NK-92 treated with Interleukin-12 subunit alpha and Interleukin-12 subunit beta, amount 100 ng/mL, for 24 hours (cell line): Measurements from ENCODE around the gene PRM1.
A peak's percentile ranks its signal among the peaks of the same experiment; 100 is the strongest.

Experiments
- DNase-seq: peaks from one replicate; lab custom pipeline; 2025; lab: John Stamatoyannopoulos, UW

PRM1 gene

DNA sequence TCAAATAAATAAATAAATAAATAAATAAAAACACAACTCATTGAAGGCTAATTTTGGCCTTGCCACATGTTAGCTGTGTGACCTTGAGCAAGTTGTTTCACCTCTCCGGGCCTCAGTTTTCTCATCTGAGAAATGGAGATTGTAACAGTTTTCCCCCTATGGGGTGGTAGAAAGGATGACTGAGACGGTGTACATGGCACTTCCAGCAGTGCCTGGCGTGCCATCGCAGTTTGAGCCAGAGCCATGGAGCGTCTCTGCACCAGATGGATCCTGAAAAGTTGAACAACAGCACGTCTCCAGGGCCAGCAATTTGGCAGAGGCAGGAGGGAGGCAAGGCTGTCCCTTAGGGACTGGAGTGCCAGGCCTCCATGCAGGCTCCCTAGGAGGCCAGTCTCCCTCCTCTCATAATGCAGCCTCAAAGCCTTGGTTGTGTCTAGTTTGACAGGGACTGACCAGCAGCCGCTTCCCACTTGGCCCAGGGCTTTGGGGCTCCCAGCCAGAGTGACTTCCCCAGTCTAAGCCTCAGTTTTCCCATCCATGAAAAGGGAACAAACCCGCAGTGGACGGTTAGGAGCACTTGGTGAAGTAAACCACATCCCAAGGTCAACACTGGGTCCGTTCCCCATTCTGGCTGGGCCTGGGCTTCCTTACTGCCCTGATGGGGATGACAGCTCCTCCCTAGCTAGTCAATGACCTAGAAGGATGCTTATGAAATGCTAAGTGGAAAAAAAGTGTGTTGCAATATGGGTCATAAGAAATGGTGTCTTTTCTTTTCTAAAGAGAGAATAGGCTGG is 44.5 kb downstream of the PRM1 start:
- no peak for DNase-seq

DNA sequence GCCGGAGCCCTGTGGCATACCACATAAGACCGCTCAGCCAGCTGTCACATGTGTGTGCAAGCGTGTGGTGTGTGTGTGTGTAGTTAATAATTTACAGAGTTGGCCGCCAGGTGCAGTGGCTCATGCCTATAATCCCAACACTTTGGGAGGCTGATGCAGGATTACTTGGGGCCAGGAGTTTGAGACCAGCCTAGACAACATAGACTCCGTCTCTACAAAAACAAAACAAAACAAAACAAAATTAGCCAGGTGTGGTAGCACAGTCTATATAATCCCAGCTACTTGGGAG is 45.5 kb downstream of the PRM1 start:
- no peak for DNase-seq

DNA sequence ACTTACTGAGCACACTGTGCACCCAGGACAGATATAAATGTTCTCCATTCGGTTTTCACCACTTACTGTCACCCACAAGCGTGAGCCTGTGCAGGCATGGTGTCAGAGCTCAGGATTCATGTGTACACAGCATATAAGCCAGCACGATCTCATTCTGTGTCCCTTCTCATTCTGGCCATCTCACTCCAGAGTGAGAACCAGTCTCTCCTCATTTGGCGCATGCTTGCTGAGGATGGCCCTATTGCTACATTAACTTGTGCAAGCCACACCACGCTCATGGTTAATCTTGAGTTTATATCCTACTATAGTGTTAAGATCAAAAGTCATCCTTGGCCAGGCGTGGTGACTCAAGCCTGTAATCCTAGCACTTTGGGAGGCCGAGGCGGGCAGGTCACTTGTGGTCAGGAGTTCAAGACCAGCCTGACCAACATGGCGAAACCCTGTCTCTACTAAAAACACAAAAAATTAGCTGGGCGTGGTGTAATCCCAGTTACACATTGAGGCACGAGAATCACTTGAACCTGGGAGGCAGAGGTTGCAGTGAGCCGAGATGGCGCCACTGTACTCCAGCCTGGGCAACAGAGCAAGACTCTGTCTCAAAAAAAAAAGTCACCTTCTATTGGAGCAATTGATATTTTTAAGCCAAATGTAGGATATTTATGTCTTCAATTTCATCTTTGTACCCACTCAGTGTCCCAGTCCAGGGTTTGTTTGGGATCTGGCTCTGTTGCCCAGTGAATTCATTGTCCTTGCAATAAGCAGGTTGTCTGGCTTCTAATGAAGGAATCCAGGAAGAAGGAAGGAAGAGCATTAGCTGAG is 46.0 kb downstream of the PRM1 start:
- no peak for DNase-seq

DNA sequence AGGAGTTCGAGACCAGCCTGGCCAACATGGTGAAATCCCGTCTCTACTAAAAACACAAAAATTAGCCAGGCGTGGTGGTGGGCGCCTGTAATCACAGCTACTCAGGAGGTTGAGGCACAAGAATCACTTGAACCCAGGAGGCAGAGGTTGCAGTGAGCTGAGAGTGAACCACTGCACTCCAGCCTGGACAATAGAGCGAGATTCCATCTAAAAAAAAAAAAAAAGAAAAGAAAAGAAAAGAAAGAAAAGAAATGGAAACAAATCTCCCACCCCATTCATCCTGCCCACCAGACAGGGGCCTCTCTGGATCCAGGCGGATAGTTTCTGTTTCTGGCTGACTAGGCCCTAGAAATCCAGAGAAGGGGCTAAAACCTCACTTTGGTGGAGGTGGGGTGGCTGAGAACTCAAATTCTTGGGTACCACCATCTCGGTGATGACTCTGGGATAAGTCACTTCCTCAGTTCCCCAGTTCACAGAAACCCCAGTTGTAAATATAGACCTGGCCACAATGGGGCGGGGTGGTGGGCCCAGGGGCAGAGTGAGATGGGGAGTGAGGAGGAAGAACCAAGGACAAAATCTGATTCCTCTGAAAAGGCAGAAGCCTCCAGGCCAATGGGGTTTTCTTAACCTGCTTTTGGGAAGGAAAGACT is 47.3 kb downstream of the PRM1 start:
- DNase-seq: peak; percentile 47

DNA sequence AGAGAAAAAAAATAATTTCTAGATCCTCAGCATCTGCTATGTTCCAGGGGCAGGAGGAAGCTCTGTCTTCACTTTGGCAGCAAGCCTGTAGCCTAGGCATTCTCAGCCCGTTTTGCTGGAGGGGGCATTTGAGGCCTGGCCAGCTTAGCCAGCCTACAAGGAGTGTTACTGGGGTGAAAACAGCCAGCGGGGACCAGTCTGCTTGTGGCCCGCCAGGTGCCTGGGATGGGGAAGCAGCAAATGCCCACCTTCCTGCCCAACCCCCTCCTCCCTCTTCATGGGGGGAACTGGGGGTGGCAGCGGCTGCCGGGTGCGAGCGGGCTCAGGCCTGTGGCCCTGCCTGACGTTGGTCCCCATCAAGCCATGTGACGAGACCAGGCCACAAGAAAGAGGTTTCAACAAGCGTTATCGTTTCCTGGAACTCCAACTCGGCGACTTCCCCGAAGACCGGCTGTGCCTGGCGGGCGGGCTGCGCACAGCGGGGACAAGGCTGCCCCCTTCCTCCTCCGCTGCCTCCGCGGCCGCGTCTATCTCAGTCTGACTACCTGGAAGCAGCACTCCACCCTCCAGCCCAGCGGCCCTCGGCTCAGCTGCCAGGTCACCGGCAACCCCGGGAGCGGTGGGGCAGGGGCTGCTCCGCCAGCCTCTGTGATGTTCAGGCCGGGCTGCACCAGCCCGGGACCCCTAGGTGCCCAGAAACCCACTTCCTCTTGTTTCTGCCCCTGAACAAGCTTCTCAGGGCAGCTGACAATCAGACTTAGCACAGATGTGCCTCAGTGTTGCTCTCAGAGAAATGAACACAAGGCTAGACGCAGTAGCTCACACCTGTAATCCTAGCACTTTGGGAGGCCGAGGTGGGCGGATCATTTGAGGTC is 48.0 kb downstream of the PRM1 start:
- no peak for DNase-seq

DNA sequence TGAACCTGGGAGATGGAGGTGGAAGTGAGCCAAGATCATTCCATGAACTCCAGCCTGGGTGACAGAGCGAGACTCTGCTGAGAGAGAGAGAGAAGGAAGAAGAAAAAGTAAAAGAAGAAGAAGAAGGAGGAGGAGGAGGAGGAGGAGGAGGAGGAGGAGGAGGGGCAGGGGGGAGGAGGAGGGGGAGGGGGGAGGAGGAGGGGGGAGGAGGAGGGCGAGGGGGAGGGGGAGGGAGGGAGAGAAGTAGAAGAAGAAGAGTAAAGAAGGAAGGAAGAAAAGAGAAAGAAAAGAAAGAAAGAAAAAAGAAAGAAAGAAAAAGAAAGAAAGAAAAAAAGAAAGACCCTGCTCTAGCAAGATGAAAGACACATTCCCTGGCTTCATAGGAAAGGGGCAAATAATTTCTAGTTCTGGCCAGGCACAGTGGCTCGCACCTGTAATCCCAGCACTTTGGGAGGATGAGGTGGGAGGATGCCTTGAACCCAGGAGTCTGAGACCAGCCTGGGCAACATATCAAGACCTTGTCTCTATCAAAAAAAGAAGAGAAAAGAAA is 48.8 kb downstream of the PRM1 start:
- no peak for DNase-seq

DNA sequence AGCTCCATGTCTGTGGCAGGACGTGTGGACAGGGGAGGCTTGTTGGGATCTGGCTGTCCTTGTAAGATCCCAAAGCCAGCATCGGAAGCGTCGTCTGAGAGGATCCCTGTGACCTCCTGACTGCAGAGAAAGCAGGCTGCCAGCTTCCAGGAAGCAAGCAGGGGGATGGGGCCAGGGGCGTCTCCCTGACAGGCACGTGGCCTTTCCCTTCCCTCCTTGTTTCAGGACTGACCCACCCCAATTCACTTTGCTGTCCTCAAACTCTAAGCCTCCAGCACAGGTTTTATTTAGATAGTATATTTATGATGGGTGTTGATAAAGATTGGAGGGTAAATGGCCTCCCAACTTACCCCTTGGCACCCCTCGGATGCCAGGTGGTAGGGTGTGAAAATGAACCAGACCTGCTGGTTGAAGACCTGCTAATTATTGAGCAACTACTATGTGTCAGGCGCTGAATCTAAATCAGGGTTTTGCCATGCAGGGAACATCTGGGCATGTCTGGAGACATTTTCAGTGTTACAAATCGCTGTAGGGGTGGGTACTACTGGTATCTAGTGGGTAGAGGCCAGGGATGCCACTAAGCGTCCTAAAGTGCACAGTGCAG is 49.7 kb downstream of the PRM1 start:
- DNase-seq: no peak
